ENCODE measurements around the gene PLD1. TPM values are rescaled to one million over a fixed set of nuclear protein-coding genes. Genes with fewer than 3 reads are reported as not detected.
"Not testable (repeated sequence)": the region's sequence is repeated elsewhere in the genome, so short reads cannot be mapped to it uniquely, and the experiment has no call there.

Gene PLD1, protein sequence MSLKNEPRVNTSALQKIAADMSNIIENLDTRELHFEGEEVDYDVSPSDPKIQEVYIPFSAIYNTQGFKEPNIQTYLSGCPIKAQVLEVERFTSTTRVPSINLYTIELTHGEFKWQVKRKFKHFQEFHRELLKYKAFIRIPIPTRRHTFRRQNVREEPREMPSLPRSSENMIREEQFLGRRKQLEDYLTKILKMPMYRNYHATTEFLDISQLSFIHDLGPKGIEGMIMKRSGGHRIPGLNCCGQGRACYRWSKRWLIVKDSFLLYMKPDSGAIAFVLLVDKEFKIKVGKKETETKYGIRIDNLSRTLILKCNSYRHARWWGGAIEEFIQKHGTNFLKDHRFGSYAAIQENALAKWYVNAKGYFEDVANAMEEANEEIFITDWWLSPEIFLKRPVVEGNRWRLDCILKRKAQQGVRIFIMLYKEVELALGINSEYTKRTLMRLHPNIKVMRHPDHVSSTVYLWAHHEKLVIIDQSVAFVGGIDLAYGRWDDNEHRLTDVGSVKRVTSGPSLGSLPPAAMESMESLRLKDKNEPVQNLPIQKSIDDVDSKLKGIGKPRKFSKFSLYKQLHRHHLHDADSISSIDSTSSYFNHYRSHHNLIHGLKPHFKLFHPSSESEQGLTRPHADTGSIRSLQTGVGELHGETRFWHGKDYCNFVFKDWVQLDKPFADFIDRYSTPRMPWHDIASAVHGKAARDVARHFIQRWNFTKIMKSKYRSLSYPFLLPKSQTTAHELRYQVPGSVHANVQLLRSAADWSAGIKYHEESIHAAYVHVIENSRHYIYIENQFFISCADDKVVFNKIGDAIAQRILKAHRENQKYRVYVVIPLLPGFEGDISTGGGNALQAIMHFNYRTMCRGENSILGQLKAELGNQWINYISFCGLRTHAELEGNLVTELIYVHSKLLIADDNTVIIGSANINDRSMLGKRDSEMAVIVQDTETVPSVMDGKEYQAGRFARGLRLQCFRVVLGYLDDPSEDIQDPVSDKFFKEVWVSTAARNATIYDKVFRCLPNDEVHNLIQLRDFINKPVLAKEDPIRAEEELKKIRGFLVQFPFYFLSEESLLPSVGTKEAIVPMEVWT
- 28.2 to 29.1 TPM (median 28.5 TPM) in 3 replicates for total RNA-seq

DNA sequence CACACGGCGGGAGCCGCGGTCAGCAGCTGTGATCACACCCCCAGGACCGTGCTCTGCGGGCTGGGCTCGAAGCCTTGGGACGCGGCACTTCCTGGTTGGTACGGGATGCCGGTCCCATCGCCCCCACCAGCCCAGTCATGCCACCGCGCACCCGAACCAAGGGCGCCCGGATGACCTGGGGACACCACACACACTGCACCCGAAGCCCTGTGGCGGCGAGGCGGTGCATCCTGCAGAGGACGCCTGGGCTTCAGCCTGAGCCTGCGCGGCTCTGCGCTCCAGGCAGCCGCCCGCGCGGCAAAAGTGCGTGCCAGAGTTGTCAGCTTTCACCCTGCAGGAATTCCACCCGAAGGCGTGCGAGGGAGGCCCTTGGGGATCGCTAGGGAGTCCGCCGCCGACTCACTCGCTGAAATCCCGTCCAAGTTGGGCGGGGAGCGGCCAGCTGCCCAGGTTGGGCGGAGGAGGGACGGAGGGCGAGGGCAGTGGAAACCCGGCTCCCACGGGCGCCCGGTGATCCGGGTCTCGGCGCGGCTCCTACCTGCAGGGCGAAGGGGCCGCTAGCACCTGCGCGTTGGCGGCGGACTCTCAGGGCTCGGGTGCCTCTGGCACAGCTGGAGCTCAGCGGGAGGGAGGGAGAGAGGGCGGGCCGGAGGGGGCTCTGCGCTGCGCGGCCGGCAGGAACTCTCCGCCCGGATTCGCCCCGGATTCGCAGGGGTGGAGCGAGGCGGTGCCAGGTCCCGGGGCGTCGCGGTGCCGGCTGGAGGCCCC, at the start of gene PLD1:
Gene PLD1 (minus strand): TSS at position 623 of the 768 bp plus-strand sequence. CDS start 72,432 bp downstream, outside the sequence.
- peak within 1 kb of the TSS; percentile 96 for H3K27ac Mint-ChIP-seq
- peak within 1 kb of the TSS; percentile 75 for H3K4me3 Mint-ChIP-seq
- DNase-seq (ENCODE audit: low spot score in 2 of 2, unreplicated experiment in 2 of 2): peak; percentile 70 to 86
- no peaks in the 10 kb centered on the region for H3K27me3 Mint-ChIP-seq (ENCODE audit: low read depth)
- TF ChIP-seq, protein P1, sequence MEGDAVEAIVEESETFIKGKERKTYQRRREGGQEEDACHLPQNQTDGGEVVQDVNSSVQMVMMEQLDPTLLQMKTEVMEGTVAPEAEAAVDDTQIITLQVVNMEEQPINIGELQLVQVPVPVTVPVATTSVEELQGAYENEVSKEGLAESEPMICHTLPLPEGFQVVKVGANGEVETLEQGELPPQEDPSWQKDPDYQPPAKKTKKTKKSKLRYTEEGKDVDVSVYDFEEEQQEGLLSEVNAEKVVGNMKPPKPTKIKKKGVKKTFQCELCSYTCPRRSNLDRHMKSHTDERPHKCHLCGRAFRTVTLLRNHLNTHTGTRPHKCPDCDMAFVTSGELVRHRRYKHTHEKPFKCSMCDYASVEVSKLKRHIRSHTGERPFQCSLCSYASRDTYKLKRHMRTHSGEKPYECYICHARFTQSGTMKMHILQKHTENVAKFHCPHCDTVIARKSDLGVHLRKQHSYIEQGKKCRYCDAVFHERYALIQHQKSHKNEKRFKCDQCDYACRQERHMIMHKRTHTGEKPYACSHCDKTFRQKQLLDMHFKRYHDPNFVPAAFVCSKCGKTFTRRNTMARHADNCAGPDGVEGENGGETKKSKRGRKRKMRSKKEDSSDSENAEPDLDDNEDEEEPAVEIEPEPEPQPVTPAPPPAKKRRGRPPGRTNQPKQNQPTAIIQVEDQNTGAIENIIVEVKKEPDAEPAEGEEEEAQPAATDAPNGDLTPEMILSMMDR (IDR thresholded peaks at IDR 0.05; ENCODE audit: unreplicated experiment): no peak
- H3K9me3 Mint-ChIP-seq: no peaks in the 10 kb centered on the region
- H3K4me1 Mint-ChIP-seq: peaks cover 48% of the 10 kb centered on the region
- no peaks in the 10 kb centered on the region for H3K36me3 Mint-ChIP-seq

DNA sequence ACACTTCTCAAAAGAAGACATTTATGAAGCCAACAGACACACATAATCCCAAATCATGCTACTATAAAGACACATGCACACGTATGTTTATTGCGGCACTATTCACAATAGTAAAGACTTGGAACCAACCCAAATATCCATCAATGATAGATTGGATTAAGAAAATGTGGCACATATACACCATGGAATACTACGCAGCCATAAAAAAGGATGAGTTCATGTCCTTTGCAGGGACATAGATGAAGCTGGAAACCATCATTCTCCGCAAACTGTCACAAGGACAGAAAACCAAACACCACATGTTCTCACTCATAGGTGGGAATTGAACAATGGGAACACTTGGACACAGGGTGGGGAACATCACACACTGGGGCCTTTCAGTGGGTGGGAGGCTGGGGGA, 48.5 kb upstream of the PLD1 start:
- not testable (repeated sequence) for H3K27ac Mint-ChIP-seq; H3K4me3 Mint-ChIP-seq; DNase-seq (ENCODE audit: low spot score in 2 of 2, unreplicated experiment in 2 of 2); H3K27me3 Mint-ChIP-seq (ENCODE audit: low read depth); H3K36me3 Mint-ChIP-seq
- peaks cover 16% of the 10 kb centered on the region for H3K4me1 Mint-ChIP-seq
- peaks cover 31% of the 10 kb centered on the region for H3K9me3 Mint-ChIP-seq

DNA sequence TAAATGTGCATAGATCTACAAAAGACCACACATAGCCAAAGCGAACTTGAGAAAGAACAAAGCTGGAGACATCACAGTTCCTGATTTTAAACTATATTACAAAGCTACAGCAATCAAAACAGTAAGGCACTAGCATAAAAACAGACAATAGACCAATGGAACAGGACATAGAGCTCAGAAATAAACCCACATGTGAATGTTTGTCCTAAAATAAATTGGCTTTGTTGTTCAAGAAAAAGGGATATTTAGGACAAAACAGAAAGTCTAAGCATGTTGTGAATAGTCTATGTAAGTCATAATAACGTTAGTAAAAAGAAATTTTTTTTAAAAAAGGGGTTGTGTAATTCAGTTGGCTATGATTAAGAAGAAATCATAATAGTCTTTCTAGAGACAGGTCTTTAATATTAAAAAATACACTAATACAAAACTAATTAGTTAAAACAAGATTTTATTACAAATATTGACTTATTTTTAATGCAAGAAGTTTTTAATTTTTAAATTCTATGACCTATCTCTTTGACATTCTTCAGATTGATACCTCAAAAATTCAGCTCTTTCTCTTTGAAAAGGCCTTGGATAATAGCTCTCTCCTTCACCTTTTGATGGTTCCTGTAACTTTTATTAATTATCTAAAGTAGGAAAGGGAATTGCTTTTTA, 44.5 kb upstream of the PLD1 start:
- H3K27me3 Mint-ChIP-seq (ENCODE audit: low read depth): no peaks in the 10 kb centered on the region
- peaks cover 23% of the 10 kb centered on the region for H3K4me1 Mint-ChIP-seq
- H3K36me3 Mint-ChIP-seq: peaks cover 8% of the 10 kb centered on the region
- no peak overlapping the region for H3K27ac Mint-ChIP-seq
- DNase-seq (ENCODE audit: low spot score in 2 of 2, unreplicated experiment in 2 of 2): no peak
- peaks cover 42% of the 10 kb centered on the region for H3K9me3 Mint-ChIP-seq
- H3K4me3 Mint-ChIP-seq: no peak overlapping the region
- TF ChIP-seq, protein P1 (IDR thresholded peaks at IDR 0.05; ENCODE audit: unreplicated experiment): no peak

DNA sequence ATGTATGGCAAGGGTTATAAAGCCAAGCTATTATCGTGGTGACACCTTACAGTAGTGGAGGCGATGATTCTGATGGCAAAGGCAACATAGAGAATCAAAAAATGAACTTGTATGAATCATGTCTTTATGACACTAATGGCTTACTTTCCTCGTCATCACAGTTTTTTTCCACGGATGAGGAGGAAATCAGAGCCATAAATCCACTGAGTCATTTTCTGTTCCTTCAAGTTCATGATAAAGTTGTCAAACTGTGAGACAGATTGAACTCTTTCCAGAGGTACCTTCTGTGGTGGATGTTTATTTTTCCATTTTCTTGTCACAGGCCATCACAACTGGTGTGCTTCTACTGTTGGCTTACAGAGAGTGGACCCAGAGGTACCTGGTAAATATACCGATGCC, 41.4 kb upstream of the PLD1 start:
- H3K9me3 Mint-ChIP-seq: peaks cover 20% of the 10 kb centered on the region
- no peak overlapping the region for H3K27ac Mint-ChIP-seq
- DNase-seq (ENCODE audit: low spot score in 2 of 2, unreplicated experiment in 2 of 2): no peak
- no peak overlapping the region for H3K4me3 Mint-ChIP-seq
- no peaks in the 10 kb centered on the region for H3K27me3 Mint-ChIP-seq (ENCODE audit: low read depth)
- H3K36me3 Mint-ChIP-seq: peaks cover 8% of the 10 kb centered on the region
- H3K4me1 Mint-ChIP-seq: peaks cover 24% of the 10 kb centered on the region
- TF ChIP-seq, protein P1 (IDR thresholded peaks at IDR 0.05; ENCODE audit: unreplicated experiment): no peak

DNA sequence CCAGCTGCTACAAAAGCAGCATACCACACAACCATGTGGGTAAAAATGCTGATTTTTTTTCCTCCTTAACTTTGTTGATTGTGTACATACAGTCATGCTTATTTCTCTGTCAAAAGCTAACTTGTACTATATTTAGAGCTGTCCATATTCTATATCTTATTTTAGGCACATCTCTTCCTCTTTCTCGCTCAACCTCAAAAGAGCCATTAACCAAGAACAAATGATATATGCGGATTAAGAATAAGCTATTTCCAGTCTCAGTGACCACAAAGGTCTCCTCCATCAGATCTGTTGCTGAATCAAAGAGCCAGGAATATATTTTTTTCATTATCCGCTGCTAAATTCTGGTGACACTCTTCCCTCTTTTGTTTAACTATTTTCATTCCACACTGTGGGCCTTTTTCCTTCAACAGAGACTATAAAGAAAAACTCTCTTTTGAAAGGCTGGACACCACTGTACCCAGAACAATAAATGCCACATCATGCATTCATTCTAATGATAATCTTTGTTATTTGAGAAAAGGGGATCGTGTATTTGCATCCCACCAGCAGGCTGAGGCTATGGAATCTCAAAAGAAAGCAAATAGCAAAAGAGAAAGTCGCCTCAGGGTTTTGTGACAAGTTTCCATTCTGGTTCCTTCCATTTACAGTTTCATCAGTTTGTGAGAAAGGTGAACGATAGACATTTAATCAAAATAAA, 40.8 kb upstream of the PLD1 start:
- Mint-ChIP-seq H3K4me1 (peaks cover 24% of the 10 kb centered on the region), H3K27me3 (ENCODE audit: low read depth) (no peaks in the 10 kb centered on the region), H3K4me3 (no peak overlapping the region), H3K36me3 (peaks cover 8% of the 10 kb centered on the region), H3K27ac (peak overlapping the region; percentile 62), H3K9me3 (peaks cover 22% of the 10 kb centered on the region)
- TF ChIP-seq, protein P1 (IDR thresholded peaks at IDR 0.05; ENCODE audit: unreplicated experiment): no peak
- DNase-seq (ENCODE audit: low spot score in 2 of 2, unreplicated experiment in 2 of 2): no peak

All from mesothelial cell of epicardium (in vitro differentiated cells).